ENCODE data around the gene MRPS6.

DNA sequence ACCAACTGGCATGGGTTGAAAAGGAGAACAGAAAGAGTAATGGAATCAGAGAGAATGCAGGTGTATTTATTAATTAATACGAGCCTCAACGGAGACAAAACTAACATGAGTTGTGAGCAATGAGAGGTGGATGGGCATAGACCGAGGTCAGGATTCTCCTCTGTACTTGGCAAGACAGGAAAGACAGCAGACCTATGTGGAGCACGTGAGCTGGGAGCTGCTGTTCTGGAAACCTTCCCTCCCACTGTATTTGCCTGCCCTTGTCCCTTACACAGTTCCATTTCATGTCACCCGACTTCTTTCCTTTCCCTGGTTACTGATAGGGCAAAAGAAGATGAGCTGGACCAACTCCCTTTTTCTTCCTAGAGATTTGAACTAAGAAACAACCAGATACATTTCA lies 110.9 kb downstream of the MRPS6 start:
- TF ChIP-seq POLR2A (IDR thresholded peaks at IDR 0.05; ENCODE audit: extremely low read depth, insufficient read length), result no peak
- TF ChIP-seq, protein P1, sequence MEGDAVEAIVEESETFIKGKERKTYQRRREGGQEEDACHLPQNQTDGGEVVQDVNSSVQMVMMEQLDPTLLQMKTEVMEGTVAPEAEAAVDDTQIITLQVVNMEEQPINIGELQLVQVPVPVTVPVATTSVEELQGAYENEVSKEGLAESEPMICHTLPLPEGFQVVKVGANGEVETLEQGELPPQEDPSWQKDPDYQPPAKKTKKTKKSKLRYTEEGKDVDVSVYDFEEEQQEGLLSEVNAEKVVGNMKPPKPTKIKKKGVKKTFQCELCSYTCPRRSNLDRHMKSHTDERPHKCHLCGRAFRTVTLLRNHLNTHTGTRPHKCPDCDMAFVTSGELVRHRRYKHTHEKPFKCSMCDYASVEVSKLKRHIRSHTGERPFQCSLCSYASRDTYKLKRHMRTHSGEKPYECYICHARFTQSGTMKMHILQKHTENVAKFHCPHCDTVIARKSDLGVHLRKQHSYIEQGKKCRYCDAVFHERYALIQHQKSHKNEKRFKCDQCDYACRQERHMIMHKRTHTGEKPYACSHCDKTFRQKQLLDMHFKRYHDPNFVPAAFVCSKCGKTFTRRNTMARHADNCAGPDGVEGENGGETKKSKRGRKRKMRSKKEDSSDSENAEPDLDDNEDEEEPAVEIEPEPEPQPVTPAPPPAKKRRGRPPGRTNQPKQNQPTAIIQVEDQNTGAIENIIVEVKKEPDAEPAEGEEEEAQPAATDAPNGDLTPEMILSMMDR (IDR thresholded peaks at IDR 0.05; ENCODE audit: low read depth, low read length), result no peak
- TF ChIP-seq, protein P2, sequence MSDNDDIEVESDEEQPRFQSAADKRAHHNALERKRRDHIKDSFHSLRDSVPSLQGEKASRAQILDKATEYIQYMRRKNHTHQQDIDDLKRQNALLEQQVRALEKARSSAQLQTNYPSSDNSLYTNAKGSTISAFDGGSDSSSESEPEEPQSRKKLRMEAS (IDR thresholded peaks at IDR 0.05; ENCODE audit: low read depth, low read length), result no peak

Measured in NB4 (cell line).